Measurements from ENCODE around the gene TENT4A. TPM values are rescaled to one million over a fixed set of nuclear protein-coding genes. Genes with fewer than 3 reads are reported as not detected.

The TENT4A gene
- total and polyA plus RNA-seq, 8 donors, result 7.0 to 13.6 (median 8.6) TPM

GRCh38 chr5:6698696-6699095 is 14.5 kb upstream of the TENT4A start:
- no peak for ATAC-seq
- H3K27me3 ChIP-seq, result peaks cover 0 to 17% (median 2%) of the 10 kb centered on the region in 4 donors
- no peak overlapping the region for H3K27ac ChIP-seq
- intact Hi-C loops (cut with DNase I), result no loop called here
- WGBS, 2 donors, result 53 to 64% methylated on average over 1 of the region's 1 CpG
- H3K9me3 ChIP-seq, result no peaks in the 10 kb centered on the region
- no peak overlapping the region for H3K4me3 ChIP-seq
- H3K36me3 ChIP-seq, result no peaks in the 10 kb centered on the region
- no peaks in the 10 kb centered on the region for H3K4me1 ChIP-seq
- TF ChIP-seq, protein P1, sequence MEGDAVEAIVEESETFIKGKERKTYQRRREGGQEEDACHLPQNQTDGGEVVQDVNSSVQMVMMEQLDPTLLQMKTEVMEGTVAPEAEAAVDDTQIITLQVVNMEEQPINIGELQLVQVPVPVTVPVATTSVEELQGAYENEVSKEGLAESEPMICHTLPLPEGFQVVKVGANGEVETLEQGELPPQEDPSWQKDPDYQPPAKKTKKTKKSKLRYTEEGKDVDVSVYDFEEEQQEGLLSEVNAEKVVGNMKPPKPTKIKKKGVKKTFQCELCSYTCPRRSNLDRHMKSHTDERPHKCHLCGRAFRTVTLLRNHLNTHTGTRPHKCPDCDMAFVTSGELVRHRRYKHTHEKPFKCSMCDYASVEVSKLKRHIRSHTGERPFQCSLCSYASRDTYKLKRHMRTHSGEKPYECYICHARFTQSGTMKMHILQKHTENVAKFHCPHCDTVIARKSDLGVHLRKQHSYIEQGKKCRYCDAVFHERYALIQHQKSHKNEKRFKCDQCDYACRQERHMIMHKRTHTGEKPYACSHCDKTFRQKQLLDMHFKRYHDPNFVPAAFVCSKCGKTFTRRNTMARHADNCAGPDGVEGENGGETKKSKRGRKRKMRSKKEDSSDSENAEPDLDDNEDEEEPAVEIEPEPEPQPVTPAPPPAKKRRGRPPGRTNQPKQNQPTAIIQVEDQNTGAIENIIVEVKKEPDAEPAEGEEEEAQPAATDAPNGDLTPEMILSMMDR (IDR thresholded peaks at IDR 0.05), result no peak
- no peak for DNase-seq
- FAIRE-seq, result no peak

GRCh38 chr5:6699357-6699756 is 13.9 kb upstream of the TENT4A start:
- H3K4me3 ChIP-seq, result no peak overlapping the region
- intact Hi-C loops (cut with DNase I), result no loop called here
- no peaks in the 10 kb centered on the region for H3K9me3 ChIP-seq
- H3K4me1 ChIP-seq, result no peaks in the 10 kb centered on the region
- H3K36me3 ChIP-seq, result no peaks in the 10 kb centered on the region
- DNase-seq (no peak), FAIRE-seq (no peak), ATAC-seq (no peak)
- peaks cover 0 to 17% (median 2%) of the 10 kb centered on the region in 4 donors for H3K27me3 ChIP-seq
- no peak overlapping the region for H3K27ac ChIP-seq
- TF ChIP-seq, protein P1 (IDR thresholded peaks at IDR 0.05), result no peak
- WGBS, 2 donors, result 54 to 71% methylated on average over 1 of the region's 1 CpG

- Histone ChIP-seq H3K9me3 (no peaks in the 10 kb centered on the region), H3K4me1 (no peaks in the 10 kb centered on the region), H3K4me3 (no peak overlapping the region), H3K27me3 (peaks cover 0 to 17% (median 2%) of the 10 kb centered on the region in 4 donors), H3K27ac (no peak overlapping the region), H3K36me3 (no peaks in the 10 kb centered on the region)
- FAIRE-seq (no peak), ATAC-seq (peak in 1 of 4 donors; percentile 22), DNase-seq (no peak)
- intact Hi-C loops (cut with DNase I), result no loop called here
- TF ChIP-seq, protein P1 (IDR thresholded peaks at IDR 0.05), result no peak
- 34 to 36% methylated on average over 11 of the region's 11 CpGs for WGBS, 2 donors
These were observed 13.1 kb upstream of the TENT4A start for GRCh38 chr5:6700074-6700684.

GRCh38 chr5:6700685-6701355 is 12.4 kb upstream of the TENT4A start:
- H3K9me3 ChIP-seq, result no peaks in the 10 kb centered on the region
- peaks cover 0 to 17% (median 2%) of the 10 kb centered on the region in 4 donors for H3K27me3 ChIP-seq
- H3K27ac ChIP-seq, result no peak overlapping the region
- FAIRE-seq (no peak), ATAC-seq (no peak), DNase-seq (no peak)
- WGBS, 2 donors, result 56 to 74% methylated on average over 12 of the region's 12 CpGs
- TF ChIP-seq, protein P1 (IDR thresholded peaks at IDR 0.05), result no peak
- intact Hi-C loops (cut with DNase I), result no loop called here
- no peaks in the 10 kb centered on the region for H3K36me3 ChIP-seq
- H3K4me1 ChIP-seq, result no peaks in the 10 kb centered on the region
- H3K4me3 ChIP-seq, result no peak overlapping the region

- ATAC-seq, result no peak
- H3K4me3 ChIP-seq, result no peak overlapping the region
- H3K27ac ChIP-seq, result no peak overlapping the region
- intact Hi-C loops (cut with DNase I), result no loop called here
- no peaks in the 10 kb centered on the region for H3K36me3 ChIP-seq
- TF ChIP-seq, protein P1 (IDR thresholded peaks at IDR 0.05), result no peak
- no peaks in the 10 kb centered on the region for H3K4me1 ChIP-seq
- peaks cover 0 to 17% (median 2%) of the 10 kb centered on the region in 4 donors for H3K27me3 ChIP-seq
- FAIRE-seq, result no peak
- WGBS, 2 donors, result 66% methylated on average over 12 of the region's 12 CpGs
- no peaks in the 10 kb centered on the region for H3K9me3 ChIP-seq
- DNase-seq, result no peak
These were observed 11.7 kb upstream of the TENT4A start for GRCh38 chr5:6701491-6701890.

Measured in pancreas (tissue), 10 donors.